Activated naive CD4-positive, alpha-beta T cell treated with anti-CD3 and anti-CD28 coated beads, Interleukin-2, amount 50 U/mL, for 72 hours (primary cell): ENCODE results near the gene ESPNL. TPM values are rescaled to one million over a fixed set of nuclear protein-coding genes. Genes with fewer than 3 reads are reported as not detected.
"Not testable (repeated sequence)": the region's sequence is repeated elsewhere in the genome, so short reads cannot be mapped to it uniquely, and the experiment has no call there.

Source experiments
- ATAC-seq, 2 donors: fragments of 150-1000 bp; cut with Tn5 transposase; 2 replicates each; pipeline ENCODE4 v1.10.0; 2021; ENCODE audit warnings: mild to moderate bottlenecking in 2 of 2, moderate library complexity in 2 of 2
- DNase-seq, 2 donors: peaks; one replicate each; pipeline ENCODE4 v3.0.0; 2021 to 2022; ENCODE audit warnings: low spot score in 2 of 2
- H3K27ac Mint-ChIP-seq, 2 donors: one replicate each; pipeline ENCODE4 v1.8.0; 2022; ENCODE audit warnings: mild to moderate bottlenecking in 2 of 2, mixed read lengths in 2 of 2
- H3K36me3 Mint-ChIP-seq, 2 donors: one replicate each; pipeline ENCODE4 v1.8.0; 2022; ENCODE audit warnings: mixed read lengths in 2 of 2
- H3K9me3 Mint-ChIP-seq, 2 donors: one replicate each; pipeline ENCODE4 v1.8.0; 2022; ENCODE audit warnings: mixed read lengths in 2 of 2
- total RNA-seq, 2 donors: library from RNA; stranded (reverse); gene quantifications; one replicate each; pipeline ENCODE4 v1.2.3, GENCODE V29; 2022

ESPNL gene
- total RNA-seq, 2 donors from 2014 or later, result 0.18 to 0.43 TPM

- Mint-ChIP-seq H3K27ac (peak overlapping the region; percentile 55 to 68), H3K9me3 (no peaks in the 10 kb centered on the region), H3K36me3 (no peaks in the 10 kb centered on the region)
- DNase-seq (peak in 1 of 2 donors; percentile 52), ATAC-seq (no peak)
Measured at GRCh38 chr2:238103465-238104225, 3.5 kb downstream of the ESPNL start.

DNA sequence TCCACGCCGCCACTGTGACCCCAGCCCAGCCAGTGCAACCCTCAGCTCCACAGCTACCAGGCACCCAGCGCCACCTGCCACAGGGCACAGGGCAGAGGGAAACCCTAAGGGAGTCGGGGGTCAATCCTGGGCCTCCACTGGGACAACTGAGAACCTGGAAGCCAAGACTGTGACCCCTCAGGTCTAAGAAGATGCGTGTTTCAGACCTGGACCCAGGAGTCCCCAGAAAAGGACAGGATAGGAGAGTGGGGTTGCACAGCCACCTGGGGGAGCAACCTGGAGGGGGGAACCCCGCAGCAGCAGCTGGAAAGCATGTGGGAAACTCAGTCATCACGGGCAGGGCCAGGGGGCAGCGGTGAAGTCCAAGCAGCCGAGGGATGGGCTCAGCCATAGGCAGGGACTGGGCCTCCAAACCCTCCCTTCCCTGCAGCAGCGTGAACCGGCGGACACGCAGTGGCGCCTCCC lies 4.1 kb downstream of the ESPNL start:
- DNase-seq (no peak), ATAC-seq (no peak)
- H3K36me3 Mint-ChIP-seq, result no peaks in the 10 kb centered on the region
- H3K27ac Mint-ChIP-seq, result peak overlapping the region in 1 of 2 donors; percentile 68
- H3K9me3 Mint-ChIP-seq, result no peaks in the 10 kb centered on the region

- no peak for ATAC-seq
- peak in 1 of 2 donors; percentile 55 for DNase-seq
- no peaks in the 10 kb centered on the region for H3K9me3 Mint-ChIP-seq
- H3K27ac Mint-ChIP-seq, result no peak overlapping the region
- no peaks in the 10 kb centered on the region for H3K36me3 Mint-ChIP-seq
Measured at GRCh38 chr2:238104691-238105371, 4.7 kb downstream of the ESPNL start.

- peak in 1 of 2 donors; percentile 52 for DNase-seq
- ATAC-seq, result no peak
- Mint-ChIP-seq H3K27ac (no peak overlapping the region), H3K9me3 (no peaks in the 10 kb centered on the region), H3K36me3 (no peaks in the 10 kb centered on the region)
Measured at GRCh38 chr2:238105506-238106338, 5.6 kb downstream of the ESPNL start.

DNA sequence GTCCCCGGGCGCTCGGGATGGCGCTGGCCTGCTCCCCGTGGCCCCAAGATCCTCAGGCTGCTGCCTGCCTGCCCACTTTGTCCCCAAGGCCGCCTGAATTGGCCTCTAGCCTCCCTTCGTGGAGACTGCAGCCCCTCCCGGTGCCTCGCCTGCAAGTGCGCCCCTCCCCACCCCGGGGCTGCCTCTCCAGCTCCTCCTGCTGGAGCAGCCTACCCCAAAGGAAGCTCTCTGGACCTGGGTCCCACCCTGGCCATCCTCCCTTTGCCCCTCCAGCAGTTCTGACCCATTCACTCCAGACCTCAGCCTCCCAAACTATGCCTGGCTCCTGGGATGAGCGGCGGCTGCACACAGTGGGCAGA lies 6.2 kb downstream of the ESPNL start:
- Mint-ChIP-seq H3K27ac (peak overlapping the region in 1 of 2 donors; percentile 72), H3K9me3 (peaks cover 0 to 2% of the 10 kb centered on the region in 2 donors), H3K36me3 (no peaks in the 10 kb centered on the region)
- ATAC-seq, result no peak
- DNase-seq, result peak in 1 of 2 donors; percentile 48

GRCh38 chr2:238106698-238107524 lies 6.8 kb downstream of the ESPNL start:
- peak in 1 of 2 donors; percentile 52 for DNase-seq
- H3K27ac Mint-ChIP-seq, result peak overlapping the region in 1 of 2 donors; percentile 72
- no peaks in the 10 kb centered on the region for H3K36me3 Mint-ChIP-seq
- H3K9me3 Mint-ChIP-seq, result peaks cover 0 to 6% of the 10 kb centered on the region in 2 donors
- ATAC-seq, result no peak

DNA sequence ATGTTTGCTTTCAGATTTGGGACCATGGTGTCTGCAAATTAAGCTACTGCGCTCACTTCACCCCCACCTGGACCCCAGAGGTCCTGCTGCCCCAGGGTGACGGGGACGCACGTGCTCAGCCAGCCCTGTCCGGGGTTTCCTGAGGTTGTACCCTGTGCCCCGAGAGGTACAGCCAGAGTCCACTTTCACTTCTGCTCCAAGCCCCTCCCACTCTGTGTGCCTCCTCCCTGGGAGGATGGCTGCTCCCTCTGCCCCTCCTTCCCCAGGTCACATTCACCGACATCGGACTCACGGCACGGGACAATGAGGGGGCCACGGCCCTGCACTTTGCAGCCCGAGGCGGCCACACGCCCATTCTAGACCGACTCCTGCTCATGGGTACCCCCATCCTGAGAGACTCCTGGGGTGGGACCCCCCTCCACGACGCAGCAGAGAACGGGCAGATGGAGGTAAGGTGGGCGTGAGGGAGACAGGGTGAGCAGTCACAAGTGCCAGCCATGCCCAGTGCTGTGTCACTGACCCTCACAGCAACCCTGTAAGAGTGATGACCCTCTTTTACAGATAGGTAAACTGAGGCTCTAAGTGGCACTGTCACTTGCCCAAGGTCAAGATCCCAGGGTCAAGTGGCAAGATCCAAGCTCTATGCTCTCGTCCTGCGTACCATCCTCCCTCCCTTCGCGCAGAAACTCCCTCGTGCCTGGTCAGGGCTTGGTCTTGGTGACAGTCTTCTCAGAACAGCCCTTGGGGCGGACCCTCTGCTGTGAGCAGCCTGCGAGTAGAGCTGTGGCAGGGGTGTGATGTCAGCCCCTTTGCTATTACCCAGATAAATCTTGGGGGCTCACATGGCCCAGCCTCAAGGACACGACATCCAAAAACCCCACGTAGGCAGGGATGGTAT lies 7.6 kb downstream of the ESPNL start:
- H3K27ac Mint-ChIP-seq, result no peak overlapping the region
- H3K9me3 Mint-ChIP-seq, result peaks cover 1 to 12% of the 10 kb centered on the region in 2 donors
- peaks cover 3 to 6% of the 10 kb centered on the region in 2 donors for H3K36me3 Mint-ChIP-seq
- DNase-seq, result peak in 1 of 2 donors; percentile 44
- ATAC-seq, result no peak

DNA sequence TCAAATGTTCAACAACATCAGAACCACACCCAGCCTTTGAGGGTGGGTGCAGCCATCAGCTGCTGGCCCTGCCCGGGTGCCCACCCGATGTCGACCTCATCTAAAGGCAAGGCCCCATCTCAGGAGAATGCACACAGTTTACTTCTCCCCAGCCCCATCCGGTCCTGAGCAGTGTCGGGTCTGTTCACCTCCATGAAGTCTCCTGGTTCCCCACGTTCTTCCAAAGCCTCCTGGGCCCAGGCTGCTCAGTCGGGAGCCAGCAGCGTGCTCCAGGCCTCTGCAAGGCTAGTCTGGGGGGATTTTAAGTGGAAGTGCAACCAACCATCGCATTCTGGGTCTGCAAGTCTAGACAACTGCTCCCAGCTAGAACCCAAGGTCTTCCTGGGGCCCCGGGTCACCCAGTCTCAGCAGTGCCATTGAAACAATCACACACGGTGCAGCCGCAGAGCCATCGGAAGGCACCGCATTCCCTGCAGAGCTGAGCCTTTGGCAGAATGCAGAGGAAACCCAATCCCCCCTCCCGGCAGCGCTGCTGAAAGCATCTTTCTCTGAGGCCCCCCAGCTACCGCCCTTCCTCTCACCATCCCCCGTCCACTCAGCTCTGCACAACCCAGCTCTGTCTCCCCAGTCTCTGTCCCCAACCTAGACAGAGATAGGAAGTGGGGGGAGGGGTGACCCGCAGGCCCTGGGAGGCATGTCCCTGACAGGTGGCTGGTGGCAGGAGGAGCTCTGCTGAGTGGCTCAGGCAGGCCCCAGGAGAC lies 8.5 kb downstream of the ESPNL start:
- peak; percentile 34 to 44 for ATAC-seq
- Mint-ChIP-seq H3K27ac (no peak overlapping the region), H3K36me3 (peaks cover 12 to 15% of the 10 kb centered on the region in 2 donors)

GRCh38 chr2:238113611-238114010 lies 13.5 kb downstream of the ESPNL start:
- peaks cover 12 to 21% of the 10 kb centered on the region in 2 donors for H3K36me3 Mint-ChIP-seq
- H3K27ac Mint-ChIP-seq, result no peak overlapping the region
- DNase-seq, result peak in 1 of 2 donors; percentile 31

More for the DNA sequence above, 8.5 kb downstream of the ESPNL start:
- H3K9me3 Mint-ChIP-seq, result peaks cover 4 to 20% of the 10 kb centered on the region in 2 donors
- peak in 1 of 2 donors; percentile 44 for DNase-seq

DNA sequence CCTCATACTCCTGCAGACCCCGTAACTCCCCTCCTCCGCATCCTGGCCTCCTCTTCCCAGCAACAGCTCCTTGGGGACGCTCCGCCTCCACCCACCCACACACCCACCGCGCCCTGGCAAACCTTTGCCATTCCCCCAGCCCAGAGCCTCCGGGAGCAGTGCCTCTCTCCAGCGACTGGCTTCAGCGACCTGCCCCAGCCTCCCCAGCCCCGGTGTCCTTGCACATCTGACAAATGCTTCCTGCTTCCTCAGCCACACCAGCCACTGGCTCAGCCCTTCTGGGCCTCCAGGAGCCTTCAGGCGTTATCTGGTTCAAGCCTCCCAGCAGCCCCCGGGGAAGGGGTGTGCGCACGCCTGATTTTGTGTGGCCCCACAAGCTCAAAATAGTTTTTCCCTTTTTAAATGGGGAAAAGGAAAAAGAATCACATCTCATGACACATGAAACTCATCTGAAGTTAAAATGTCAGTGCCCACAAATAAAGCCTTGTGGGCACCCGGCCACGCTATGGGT lies 14.2 kb downstream of the ESPNL start:
- peak in 1 of 2 donors; percentile 42 for DNase-seq
- H3K27ac Mint-ChIP-seq, result peak overlapping the region in 1 of 2 donors; percentile 9
- peaks cover 4 to 20% of the 10 kb centered on the region in 2 donors for H3K9me3 Mint-ChIP-seq
- ATAC-seq, result no peak
- H3K36me3 Mint-ChIP-seq, result peaks cover 12 to 21% of the 10 kb centered on the region in 2 donors

More at GRCh38 chr2:238113611-238114010, 13.5 kb downstream of the ESPNL start:
- H3K9me3 Mint-ChIP-seq, result peaks cover 4 to 20% of the 10 kb centered on the region in 2 donors
- ATAC-seq, result no peak

DNA sequence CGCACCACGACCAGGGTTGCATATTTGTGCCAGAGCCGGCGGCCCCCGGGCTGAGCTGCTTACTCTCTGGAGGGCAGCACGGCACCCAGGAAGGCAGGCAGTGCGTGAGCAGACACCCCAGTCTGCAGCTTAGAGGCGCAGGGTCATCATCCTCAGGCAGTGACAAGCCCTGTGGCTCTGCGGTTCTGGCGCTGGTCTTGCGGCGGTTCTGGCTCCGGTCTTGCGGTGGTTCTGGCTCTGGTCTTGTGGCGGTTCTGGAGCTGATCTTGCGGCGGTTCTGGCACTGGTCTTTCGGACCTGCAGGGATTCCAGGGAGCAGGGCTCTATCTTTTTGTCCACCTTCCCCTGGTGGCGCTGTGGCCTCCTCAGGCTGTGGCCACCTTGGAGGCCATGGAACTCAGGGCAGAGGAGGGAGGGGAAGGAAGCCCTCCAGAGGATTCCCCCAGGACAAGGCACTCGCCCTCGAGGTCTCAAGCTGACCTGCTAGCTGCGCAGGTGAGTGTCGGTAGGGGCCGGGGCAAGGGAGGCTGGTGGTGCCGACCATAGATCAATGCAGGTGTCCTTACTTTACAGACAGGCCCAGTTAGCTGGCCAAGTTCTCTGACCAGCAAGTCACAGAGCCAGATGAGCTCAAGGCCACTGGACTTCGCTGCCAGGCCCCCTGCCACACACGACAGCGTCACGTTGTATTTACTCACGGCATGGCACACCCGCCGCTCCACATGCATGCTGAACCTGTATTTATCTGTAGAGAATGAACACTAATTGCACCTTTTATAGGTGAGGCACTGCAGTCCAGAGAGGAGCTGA lies 14.9 kb downstream of the ESPNL start:
- DNase-seq, result no peak
- Mint-ChIP-seq H3K27ac (no peak overlapping the region), H3K36me3 (peaks cover 12 to 21% of the 10 kb centered on the region in 2 donors), H3K9me3 (peaks cover 4 to 20% of the 10 kb centered on the region in 2 donors)
- ATAC-seq, result no peak

GRCh38 chr2:238115709-238116108 lies 15.6 kb downstream of the ESPNL start:
- not testable (repeated sequence) for ATAC-seq, H3K27ac Mint-ChIP-seq, DNase-seq
- H3K36me3 Mint-ChIP-seq, result peaks cover 12 to 21% of the 10 kb centered on the region in 2 donors
- peaks cover 4 to 20% of the 10 kb centered on the region in 2 donors for H3K9me3 Mint-ChIP-seq
